Gastroesophageal sphincter (tissue), 3 donors: ENCODE data around the gene GOLGA6L10.
"Not testable (repeated sequence)": the region's sequence is repeated elsewhere in the genome, so short reads cannot be mapped to it uniquely, and the experiment has no call there.

ENCODE experiments used
- EP300 ChIP-seq: sonication (generic); formaldehyde crosslinking; IDR thresholded peaks from one replicate; pipeline ENCODE4 v1.6.1; 2017; ENCODE audit warnings: antibody characterized with exemption, mild to moderate bottlenecking
- TF ChIP-seq, protein P1 (sequence below), 4 experiments: fragments of 200-600 bp in 2 of 4; fragments of 450-650 bp in 2 of 4; sonication (generic) in 1 of 4; IDR thresholded peaks; one replicate each; pipeline ENCODE4 v1.5.1; 2017 to 2019; ENCODE audit warnings: antibody characterized with exemption in 4 of 4, mild to moderate bottlenecking in 2 of 4, moderate library complexity in 2 of 4

DNA sequence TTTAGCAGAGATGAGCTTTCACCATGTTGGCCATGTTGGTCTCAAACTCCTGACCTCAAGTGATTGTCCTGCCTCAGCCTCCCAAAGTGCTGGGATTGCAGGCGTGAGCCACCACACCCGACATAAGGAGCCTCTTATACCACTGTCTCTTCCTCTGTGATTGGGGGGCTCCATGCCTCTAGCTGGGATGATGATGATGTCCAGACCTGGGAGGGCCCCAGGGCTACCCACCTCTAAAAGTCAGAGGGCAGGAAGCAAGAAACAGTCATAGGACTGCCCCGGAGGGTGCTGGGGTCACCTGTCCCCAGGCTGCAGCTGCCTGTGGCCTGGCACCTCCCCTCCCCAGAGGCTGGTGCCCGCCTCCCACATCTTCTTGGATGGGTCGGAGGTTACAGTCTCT, 5.4 kb downstream of the GOLGA6L10 start:
- TF ChIP-seq, protein P1, sequence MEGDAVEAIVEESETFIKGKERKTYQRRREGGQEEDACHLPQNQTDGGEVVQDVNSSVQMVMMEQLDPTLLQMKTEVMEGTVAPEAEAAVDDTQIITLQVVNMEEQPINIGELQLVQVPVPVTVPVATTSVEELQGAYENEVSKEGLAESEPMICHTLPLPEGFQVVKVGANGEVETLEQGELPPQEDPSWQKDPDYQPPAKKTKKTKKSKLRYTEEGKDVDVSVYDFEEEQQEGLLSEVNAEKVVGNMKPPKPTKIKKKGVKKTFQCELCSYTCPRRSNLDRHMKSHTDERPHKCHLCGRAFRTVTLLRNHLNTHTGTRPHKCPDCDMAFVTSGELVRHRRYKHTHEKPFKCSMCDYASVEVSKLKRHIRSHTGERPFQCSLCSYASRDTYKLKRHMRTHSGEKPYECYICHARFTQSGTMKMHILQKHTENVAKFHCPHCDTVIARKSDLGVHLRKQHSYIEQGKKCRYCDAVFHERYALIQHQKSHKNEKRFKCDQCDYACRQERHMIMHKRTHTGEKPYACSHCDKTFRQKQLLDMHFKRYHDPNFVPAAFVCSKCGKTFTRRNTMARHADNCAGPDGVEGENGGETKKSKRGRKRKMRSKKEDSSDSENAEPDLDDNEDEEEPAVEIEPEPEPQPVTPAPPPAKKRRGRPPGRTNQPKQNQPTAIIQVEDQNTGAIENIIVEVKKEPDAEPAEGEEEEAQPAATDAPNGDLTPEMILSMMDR (IDR thresholded peaks at IDR 0.05), result not testable (repeated sequence)
- not testable (repeated sequence) for TF ChIP-seq EP300
